Fibroblast of lung (primary cell): ENCODE data around the gene PTCHD4.

Experiments used
- CTCF ChIP-seq, 2 donors: IDR thresholded peaks in 1 of 2; conservative IDR thresholded peaks in 1 of 2; 1 replicate in 1 of 2; 2 replicates in 1 of 2; pipeline ENCODE4 v1.5.1; 2011 to 2012; ENCODE audit warnings: low read length in 2 of 2, control low read depth in 1 of 2, inconsistent platforms in 1 of 2, low read depth in 1 of 2, mild to moderate bottlenecking in 1 of 2
- EZH2 ChIP-seq: IDR thresholded peaks from 2 replicates; pipeline ENCODE4 v1.5.1; 2012; ENCODE audit warnings: low read length, control low read depth, mild to moderate bottlenecking; ENCODE audit errors: missing control alignments

- TF ChIP-seq CTCF (conservative IDR thresholded peaks at IDR 0.05 in 1 of 2, IDR thresholded peaks at IDR 0.05 in 1 of 2; ENCODE audit: low read depth in 1 of 2, low read length in 2 of 2) = no peak
- no peak for TF ChIP-seq EZH2
These were observed 36.1 kb upstream of the PTCHD4 start for GRCh38 chr6:48147051-48147450.
